AG09309 (cell line): ENCODE measurements around the gene ZNF263.

ENCODE experiments used
- DNase-seq: peaks from one replicate; pipeline ENCODE4 v3.0.0-alpha.2; 2010; ENCODE audit warnings: low read depth
- H3K4me3 ChIP-seq: 2 replicates; pipeline ENCODE4 v1.5.1; 2011; ENCODE audit warnings: mild to moderate bottlenecking, low read depth, low read length, moderate library complexity; ENCODE audit not compliant: control insufficient read depth
- TF ChIP-seq, protein P1 (sequence below): IDR thresholded peaks from 2 replicates; pipeline ENCODE4 v1.5.1; 2011; ENCODE audit warnings: mild to moderate bottlenecking, low read depth, low read length, inconsistent platforms; ENCODE audit not compliant: insufficient read depth, control insufficient read depth; ENCODE audit errors: missing control alignments

ZNF263 gene

DNA sequence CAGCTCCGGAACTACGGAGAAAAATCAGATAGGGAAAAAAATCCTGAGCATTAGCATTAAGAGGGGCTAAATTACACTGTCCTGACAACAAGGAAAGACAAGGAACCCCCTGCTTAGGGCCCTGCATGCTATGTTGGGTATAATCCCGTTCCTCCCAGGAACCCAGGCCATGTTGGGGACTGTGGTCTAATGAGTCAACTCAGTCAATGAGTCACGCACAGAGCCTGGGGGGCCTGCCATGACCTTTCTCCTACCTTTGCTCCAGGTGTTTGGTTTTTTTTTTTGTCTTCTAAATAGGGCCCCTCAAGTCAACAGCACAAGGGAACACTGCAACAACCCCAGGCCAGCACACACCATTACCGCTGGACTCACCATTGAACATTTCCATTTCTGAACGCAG lies 39.4 kb upstream of the ZNF263 start:
- no peak overlapping the region for H3K4me3 ChIP-seq
- no peak for DNase-seq
- TF ChIP-seq, protein P1, sequence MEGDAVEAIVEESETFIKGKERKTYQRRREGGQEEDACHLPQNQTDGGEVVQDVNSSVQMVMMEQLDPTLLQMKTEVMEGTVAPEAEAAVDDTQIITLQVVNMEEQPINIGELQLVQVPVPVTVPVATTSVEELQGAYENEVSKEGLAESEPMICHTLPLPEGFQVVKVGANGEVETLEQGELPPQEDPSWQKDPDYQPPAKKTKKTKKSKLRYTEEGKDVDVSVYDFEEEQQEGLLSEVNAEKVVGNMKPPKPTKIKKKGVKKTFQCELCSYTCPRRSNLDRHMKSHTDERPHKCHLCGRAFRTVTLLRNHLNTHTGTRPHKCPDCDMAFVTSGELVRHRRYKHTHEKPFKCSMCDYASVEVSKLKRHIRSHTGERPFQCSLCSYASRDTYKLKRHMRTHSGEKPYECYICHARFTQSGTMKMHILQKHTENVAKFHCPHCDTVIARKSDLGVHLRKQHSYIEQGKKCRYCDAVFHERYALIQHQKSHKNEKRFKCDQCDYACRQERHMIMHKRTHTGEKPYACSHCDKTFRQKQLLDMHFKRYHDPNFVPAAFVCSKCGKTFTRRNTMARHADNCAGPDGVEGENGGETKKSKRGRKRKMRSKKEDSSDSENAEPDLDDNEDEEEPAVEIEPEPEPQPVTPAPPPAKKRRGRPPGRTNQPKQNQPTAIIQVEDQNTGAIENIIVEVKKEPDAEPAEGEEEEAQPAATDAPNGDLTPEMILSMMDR, result no peak

DNA sequence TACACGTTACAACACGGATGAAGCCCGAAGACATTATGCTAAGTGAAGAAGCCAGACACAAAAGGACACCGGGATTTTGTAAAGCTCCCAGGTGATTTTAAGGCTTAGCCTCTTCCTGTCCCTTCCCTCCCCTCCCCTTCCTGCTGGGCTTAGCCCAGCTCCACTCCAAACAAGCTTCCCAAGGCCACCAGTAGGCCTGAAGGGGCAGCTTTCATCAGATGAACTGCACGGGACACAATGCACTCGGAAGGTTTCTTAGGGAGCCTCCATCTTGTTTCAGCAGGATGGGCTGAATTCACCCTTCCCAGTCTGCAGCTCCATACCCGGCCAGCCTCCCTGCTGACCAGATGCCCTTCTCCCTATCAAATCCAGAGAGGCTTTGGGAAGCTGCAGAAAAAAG lies 37.3 kb upstream of the ZNF263 start:
- TF ChIP-seq, protein P1, result no peak
- H3K4me3 ChIP-seq, result no peak overlapping the region
- no peak for DNase-seq

DNA sequence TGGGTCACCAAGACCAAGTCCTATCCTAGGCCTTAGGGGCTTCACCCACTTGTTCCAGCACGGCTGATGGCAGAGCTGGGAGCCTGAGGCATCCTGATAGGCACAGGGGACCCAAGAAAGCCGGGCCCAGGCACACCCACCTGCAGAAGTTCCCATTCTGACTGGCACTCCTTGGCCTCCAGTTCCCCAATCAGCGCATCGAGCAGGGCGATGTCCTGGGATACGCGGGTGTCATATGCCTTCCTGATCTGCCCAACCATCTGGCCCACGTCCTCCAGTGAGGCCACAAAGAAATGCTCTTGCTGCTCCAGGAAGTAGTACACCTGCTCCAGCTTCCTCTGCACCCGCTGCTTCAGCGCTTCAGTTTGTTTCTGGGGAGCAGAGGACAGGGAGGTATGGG lies 36.4 kb upstream of the ZNF263 start:
- DNase-seq, result no peak
- TF ChIP-seq, protein P1, result no peak
- no peak overlapping the region for H3K4me3 ChIP-seq

GRCh38 chr16:3248596-3248995 lies 34.7 kb upstream of the ZNF263 start:
- H3K4me3 ChIP-seq, result no peak overlapping the region
- TF ChIP-seq, protein P1, result no peak
- no peak for DNase-seq

DNA sequence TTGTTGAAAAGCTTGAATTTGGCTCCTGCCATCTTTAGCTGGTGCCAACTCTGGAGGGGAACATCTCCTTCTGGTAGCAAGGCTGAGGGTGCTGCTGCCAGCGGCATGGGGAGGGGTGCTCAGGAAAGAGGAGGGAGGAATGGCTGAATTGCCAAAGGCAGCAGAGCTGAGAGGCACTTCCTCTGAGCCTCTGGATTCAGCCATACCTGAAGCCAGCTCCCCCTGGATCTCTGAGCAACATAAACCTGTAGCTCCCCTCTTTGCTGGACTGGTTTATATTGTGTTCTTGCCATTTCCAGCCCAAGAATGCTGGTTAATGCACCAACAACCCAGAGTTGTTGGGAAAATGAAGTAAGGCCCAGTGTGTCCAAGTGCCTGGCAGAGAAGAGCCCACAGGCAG lies 34.3 kb upstream of the ZNF263 start:
- no peak for DNase-seq
- TF ChIP-seq, protein P1, result no peak
- no peak overlapping the region for H3K4me3 ChIP-seq

- DNase-seq, result no peak
- H3K4me3 ChIP-seq, result no peak overlapping the region
- TF ChIP-seq, protein P1, result no peak
These were observed 33.8 kb upstream of the ZNF263 start for GRCh38 chr16:3249451-3249850.

DNA sequence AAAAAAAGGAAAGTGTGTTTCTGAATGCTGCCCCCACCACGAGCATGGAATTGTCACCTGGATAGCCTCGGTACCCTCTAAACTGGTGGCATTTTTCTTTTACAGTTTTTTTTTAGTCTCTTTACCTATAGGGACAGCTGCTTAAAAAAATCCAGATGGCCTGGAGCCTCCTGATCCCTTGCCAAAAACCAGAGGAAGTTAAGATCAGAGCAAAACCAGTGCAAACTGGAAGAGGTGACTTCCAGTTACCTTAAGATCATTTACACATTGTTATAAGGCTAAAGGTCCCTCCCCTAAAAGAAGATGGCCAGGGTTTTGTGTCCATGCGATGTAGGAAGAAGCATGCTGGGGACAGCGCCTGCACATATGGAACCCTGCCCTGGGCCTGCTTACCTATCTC lies 30.3 kb upstream of the ZNF263 start:
- H3K4me3 ChIP-seq, result no peak overlapping the region
- no peak for DNase-seq
- TF ChIP-seq, protein P1, result no peak
